ENCODE data around the gene ENSA.
A peak's percentile ranks its signal among the peaks of the same experiment; 100 is the strongest.
"Not testable (repeated sequence)": the region's sequence is repeated elsewhere in the genome, so short reads cannot be mapped to it uniquely, and the experiment has no call there.

Gene ENSA, protein sequence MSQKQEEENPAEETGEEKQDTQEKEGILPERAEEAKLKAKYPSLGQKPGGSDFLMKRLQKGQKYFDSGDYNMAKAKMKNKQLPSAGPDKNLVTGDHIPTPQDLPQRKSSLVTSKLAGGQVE

GRCh38 chr1:150629115-150629928 is at the start of gene ENSA:
Gene ENSA, minus strand, starts transcription at chr1:150629612. Its CDS starts 142 bp downstream, at chr1:150629470.
- peak; percentile 100 for DNase-seq (ENCODE audit: low read depth)

- no peak for DNase-seq (ENCODE audit: low read depth)
These were observed 49.6 kb upstream of the ENSA start for GRCh38 chr1:150678988-150679387.

- no peak for DNase-seq (ENCODE audit: low read depth)
These were observed 45.5 kb upstream of the ENSA start for GRCh38 chr1:150674881-150675280.

DNA sequence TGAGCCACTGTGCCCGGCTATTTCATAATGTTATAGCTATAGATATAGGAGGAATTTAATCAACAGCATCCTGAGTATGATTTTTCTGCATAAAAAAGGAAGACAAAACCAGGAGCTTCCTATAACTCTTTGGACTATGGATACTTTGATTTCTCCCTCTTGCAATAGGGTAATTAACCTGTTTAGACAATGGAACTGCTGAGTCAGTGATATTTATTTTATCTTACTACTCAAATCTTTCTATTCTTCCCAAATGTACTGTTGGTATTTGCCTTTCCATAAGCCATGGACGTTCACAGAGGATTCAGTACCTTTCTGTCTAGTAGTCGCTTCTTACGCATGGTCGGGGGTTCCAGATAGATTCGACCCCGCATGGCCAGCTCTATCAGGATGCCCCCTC is 33.9 kb upstream of the ENSA start:
- DNase-seq (ENCODE audit: low read depth) = no peak

- no peak for DNase-seq (ENCODE audit: low read depth)
These were observed 33.4 kb upstream of the ENSA start for GRCh38 chr1:150662811-150663210.

- DNase-seq (ENCODE audit: low read depth) = no peak
These were observed 31.7 kb upstream of the ENSA start for GRCh38 chr1:150661156-150661555.

DNA sequence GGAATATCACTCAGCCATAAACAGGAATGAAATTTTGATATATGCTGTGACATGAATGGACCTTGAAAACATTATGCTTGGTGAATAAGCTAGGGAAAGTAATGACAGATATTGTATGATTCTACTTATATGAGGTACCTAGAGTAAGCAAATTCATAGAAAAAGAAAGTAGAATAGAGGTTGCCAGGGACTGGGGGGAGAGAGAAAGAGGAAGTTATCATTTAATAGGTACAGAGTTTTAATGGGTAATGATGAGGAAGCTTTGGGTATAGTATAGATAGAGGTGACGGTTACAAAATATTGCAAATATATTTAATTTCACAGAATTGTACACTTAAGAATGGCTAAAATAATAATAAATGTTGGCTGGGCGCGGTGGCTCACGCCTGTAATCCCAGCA is 31.2 kb upstream of the ENSA start:
- no peak for DNase-seq (ENCODE audit: low read depth)

DNA sequence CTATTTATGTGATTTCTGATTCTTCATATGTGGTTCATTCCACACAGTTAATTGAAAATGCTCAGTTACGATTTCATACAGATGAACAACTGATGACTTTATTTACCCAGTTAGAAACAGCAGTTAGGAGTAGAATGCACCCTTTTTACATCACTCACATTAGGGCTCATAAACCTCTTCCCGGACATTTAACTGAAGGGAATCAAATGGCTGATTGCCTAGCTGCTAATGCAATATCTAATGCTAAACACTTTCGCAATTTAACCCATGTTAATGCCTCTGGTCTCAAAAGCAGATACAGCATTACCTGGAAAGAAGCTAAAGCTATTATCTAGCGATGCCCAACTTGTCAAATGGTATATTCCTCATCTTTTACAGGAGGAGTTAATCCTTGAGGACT is 27.7 kb upstream of the ENSA start:
- DNase-seq (ENCODE audit: low read depth) = not testable (repeated sequence)

DNA sequence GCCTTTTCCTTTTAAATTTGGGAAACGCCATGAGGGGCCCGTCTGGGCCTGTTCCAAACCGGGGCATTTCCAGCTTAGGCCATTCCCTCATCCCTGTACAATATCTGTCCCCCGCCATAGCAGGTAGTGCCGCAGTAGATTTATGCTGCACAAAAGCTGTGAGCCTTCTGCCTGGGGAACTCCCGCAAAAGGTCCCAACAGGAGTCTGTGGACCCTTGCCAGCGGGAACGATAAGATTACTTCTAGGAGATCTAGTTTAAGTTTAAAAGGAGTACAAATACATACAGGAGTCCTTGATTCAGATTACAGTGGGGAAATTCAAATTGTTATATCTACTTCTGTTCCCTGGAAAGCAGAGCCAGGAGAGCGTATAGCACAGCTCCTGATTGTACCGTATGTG is 25.2 kb upstream of the ENSA start:
- not testable (repeated sequence) for DNase-seq (ENCODE audit: low read depth)

DNA sequence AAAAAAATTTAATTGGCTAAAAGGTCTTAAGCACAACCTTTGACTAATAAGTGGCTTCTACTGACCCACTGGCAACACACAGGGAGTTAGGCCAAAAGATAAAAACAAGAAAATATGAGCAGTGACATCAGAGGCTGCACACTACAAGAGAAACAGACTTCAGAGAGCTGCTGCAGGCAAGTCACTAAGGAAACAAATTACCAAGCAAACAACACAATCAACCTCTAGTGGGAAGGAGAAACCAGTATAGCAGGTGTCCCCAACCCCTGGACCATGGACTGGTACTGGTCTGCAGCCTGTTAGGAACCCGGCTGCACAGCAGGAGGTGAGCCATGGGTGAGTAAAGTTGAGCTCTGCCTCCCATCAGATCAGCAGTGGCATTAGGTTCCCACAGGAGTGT is 20.8 kb upstream of the ENSA start:
- DNase-seq (ENCODE audit: low read depth) = no peak

DNA sequence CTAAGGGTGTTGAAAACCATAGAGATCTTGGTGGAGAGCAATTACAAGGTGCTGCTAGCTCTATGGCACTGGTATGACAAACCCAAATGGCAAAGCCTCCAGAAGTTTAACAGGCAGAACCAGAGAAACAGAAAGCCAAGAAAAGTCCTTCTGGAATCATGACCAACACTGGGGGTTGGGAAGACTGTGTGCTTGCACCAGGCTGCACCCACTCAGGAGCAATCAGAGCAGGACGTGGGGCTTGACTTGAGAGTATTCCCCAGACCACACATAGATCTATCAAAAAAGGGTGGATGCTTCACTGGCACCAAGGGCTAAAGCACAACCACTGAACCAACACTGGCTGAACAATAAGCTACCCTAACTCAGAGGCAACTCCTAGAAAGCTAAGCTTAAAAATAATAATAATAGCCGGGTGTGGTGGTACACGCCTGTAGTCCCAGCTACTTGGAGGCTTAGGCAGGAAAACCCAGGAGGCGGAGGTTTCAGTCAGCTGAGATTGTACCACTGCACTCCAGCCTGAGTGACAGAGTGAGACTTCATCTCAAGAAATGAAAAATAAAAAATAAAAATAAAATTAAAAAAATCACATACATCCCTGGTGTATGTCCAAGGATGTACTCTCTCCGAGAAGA is 20.1 kb upstream of the ENSA start:
- DNase-seq (ENCODE audit: low read depth) = no peak

- no peak for DNase-seq (ENCODE audit: low read depth)
These were observed 12.9 kb upstream of the ENSA start for GRCh38 chr1:150642296-150642695.

DNA sequence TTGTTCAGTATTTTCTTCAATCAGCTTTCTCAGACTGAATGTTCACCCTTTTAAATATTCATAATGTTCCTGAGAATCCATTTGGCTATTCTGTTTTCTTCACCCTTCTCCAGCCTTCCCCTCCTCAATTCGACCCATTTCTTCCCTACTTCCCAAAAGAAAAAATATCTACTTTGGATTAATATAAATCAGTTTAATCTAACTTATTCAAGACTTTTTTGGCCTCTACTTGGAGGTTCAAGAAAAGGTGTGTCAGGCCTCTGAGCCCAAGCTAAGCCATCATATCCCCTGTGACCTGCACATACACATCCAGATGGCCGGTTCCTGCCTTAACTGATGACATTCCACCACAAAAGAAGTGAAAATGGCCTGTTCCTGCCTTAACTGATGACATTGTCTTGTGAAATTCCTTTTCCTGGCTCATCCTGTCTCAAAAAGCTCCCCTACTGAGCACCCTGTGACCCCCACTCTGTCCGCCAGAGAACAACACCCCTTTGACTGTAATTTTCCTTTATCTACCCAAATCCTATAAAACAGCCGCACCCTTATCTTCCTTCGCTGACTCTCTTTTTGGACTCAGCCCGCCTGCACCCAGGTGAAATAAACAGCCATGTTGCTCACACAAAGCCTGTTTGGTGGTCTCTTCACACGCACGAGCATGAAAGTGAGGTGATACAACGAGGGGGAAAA is 11.9 kb upstream of the ENSA start:
- not testable (repeated sequence) for DNase-seq (ENCODE audit: low read depth)

- not testable (repeated sequence) for DNase-seq (ENCODE audit: low read depth)
These were observed 9.0 kb upstream of the ENSA start for GRCh38 chr1:150638430-150638829.

- not testable (repeated sequence) for DNase-seq (ENCODE audit: low read depth)
These were observed 5.6 kb upstream of the ENSA start for GRCh38 chr1:150634839-150635622.

- DNase-seq (ENCODE audit: low read depth) = no peak
These were observed 672 bp downstream of the ENSA start for GRCh38 chr1:150628766-150629114.

DNA sequence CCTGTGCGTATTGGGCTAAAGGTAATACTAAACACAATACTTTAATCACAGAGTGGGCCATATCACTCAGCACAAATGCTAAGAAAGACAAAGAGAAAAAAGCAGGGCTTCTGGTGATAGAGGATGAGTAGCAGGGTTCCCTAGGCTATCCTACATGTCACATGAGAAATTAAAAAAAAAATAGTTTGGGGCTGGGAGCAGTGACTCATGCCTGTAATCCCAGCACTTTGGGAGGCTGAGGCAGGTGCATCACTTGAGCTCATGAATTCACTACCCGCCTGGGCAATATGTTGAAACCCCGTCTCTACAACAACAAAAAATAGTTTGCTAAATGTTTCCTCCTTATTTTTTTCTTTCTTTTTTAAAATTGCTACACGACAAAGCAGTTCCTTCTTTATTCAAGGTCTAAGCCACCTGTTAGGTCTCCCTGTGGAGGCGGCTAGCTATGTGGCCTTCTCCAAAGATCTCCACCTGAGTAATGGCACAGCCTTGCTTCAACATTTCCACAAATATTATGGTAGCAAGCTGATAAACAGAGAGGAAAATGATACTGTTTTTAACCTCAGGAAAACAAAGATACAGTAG is 1.5 kb downstream of the ENSA start:
- no peak for DNase-seq (ENCODE audit: low read depth)

DNA sequence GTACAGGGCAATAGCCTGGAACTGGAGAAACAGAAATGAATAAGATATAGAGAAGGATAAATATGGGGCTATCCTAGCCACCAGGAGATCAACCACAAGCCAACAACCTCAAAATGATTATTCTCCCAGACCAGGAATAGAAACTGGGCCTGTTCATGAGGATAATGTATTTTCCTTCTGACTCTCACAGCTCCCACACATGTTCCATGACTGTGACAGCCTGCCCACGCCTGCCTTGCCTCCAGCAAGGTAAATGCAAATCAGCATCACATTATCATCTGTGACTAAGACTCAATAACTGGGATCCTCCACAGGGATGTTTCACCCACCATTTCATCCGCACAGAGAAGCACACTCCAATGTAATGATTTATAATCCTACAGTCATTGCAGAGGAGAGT is 3.3 kb downstream of the ENSA start:
- DNase-seq (ENCODE audit: low read depth) = no peak

DNA sequence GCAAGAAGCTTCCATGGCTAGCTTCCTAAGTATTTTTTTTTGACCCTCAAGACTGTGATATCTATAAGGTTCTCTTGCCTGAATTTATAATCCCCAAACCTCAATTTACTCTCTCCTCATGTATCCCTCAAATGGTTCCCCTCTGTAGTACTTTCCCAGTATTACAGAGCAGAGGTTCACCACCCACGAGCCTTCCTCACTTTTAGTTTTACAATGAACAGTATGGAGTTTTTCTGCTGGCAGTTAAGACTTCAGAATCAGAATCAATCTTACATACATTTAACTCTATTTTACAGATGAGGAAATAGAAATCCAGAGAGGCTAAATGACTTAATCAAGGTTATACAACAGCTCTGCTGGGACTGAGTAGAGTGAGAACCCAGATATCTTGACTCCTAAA is 4.9 kb downstream of the ENSA start:
- not testable (repeated sequence) for DNase-seq (ENCODE audit: low read depth)

GRCh38 chr1:150624134-150624533 is 5.3 kb downstream of the ENSA start:
- DNase-seq (ENCODE audit: low read depth) = not testable (repeated sequence)

GRCh38 chr1:150622303-150622975 is 7.0 kb downstream of the ENSA start:
- no peak for DNase-seq (ENCODE audit: low read depth)
